Endodermal cell (in vitro differentiated cells): ENCODE data around the gene MGLL. TPM values are rescaled to one million over a fixed set of nuclear protein-coding genes. Genes with fewer than 3 reads are reported as not detected.

Source experiments
- DNase-seq: peaks from one replicate; pipeline ENCODE4 v3.0.0-alpha.2; 2017
- H3K27ac ChIP-seq: 2 replicates; pipeline ENCODE4 v1.5.1; 2013; ENCODE audit warnings: mild to moderate bottlenecking, low read depth, low read length, moderate library complexity
- H3K27me3 ChIP-seq: 2 replicates; pipeline ENCODE4 v1.6.1; 2013; ENCODE audit warnings: mild to moderate bottlenecking, low read length, moderate library complexity; ENCODE audit not compliant: insufficient read depth, control insufficient read depth, poor library complexity, severe bottlenecking
- H3K36me3 ChIP-seq: 2 replicates; pipeline ENCODE4 v1.7.0; 2013; ENCODE audit warnings: mild to moderate bottlenecking, low read length, moderate library complexity; ENCODE audit not compliant: control insufficient read depth, insufficient read depth
- H3K4me1 ChIP-seq: one replicate; pipeline ENCODE4 v1.7.0; 2013; ENCODE audit warnings: low read length; ENCODE audit not compliant: control insufficient read depth, insufficient read depth
- H3K4me3 ChIP-seq: 2 replicates; pipeline ENCODE4 v1.5.1; 2013; ENCODE audit warnings: mild to moderate bottlenecking, low read length, moderate library complexity
- H3K9ac ChIP-seq: 2 replicates; pipeline ENCODE4 v1.6.1; 2013; ENCODE audit warnings: mild to moderate bottlenecking, low read length, moderate library complexity; ENCODE audit not compliant: poor library complexity, severe bottlenecking; ENCODE audit errors: extremely low read depth
- H3K9me3 ChIP-seq: 2 replicates; pipeline ENCODE4 v1.6.1; 2013; ENCODE audit warnings: mild to moderate bottlenecking, low read length, moderate library complexity; ENCODE audit not compliant: control insufficient read depth
- H3K27ac Mint-ChIP-seq: 2 replicates; pipeline ENCODE4 v1.8.0; 2020; ENCODE audit warnings: mixed read lengths
- H3K27me3 Mint-ChIP-seq: 2 replicates; pipeline ENCODE4 v1.8.0; 2021; ENCODE audit warnings: mild to moderate bottlenecking, mixed read lengths; ENCODE audit not compliant: insufficient read depth
- H3K36me3 Mint-ChIP-seq: 2 replicates; pipeline ENCODE4 v1.8.0; 2020; ENCODE audit warnings: low read depth, mixed read lengths
- H3K4me1 Mint-ChIP-seq: 2 replicates; pipeline ENCODE4 v1.8.0; 2020; ENCODE audit warnings: mixed read lengths
- H3K4me3 Mint-ChIP-seq: 2 replicates; pipeline ENCODE4 v1.8.0; 2020; ENCODE audit warnings: mild to moderate bottlenecking, moderate library complexity, mixed read lengths
- H3K9me3 Mint-ChIP-seq: 2 replicates; pipeline ENCODE4 v1.8.0; 2020; ENCODE audit warnings: mild to moderate bottlenecking, mixed read lengths
- CTCF ChIP-seq: fragments of 200-600 bp; sonication (generic); conservative IDR thresholded peaks from 2 replicates; pipeline ENCODE4 v1.5.0; 2021; ENCODE audit warnings: antibody characterized with exemption, mild to moderate bottlenecking
- WGBS, 2 experiments: methylation state at CpG; one replicate each; pipeline versions ENCODE4 v1.1.5 to v1.1.7; 2013; ENCODE audit warnings: missing lambda C conversion rate in 2 of 2, mixed read lengths in 1 of 2; ENCODE audit not compliant: insufficient coverage in 1 of 2, insufficient read length in 1 of 2; 5-methylcytosine and 5-hydroxymethylcytosine counted together
- total RNA-seq, 2 donors: library from RNA; stranded (reverse); fragmentation: NEBNext Ultra II Directional in 1 of 2; extraction: Animal tissue kit (Norgen Biotek cat#: 25700) in 1 of 2; gene quantifications; 2 replicates in 1 of 2; 3 replicates in 1 of 2; pipeline ENCODE4 v1.2.1, GENCODE V29; 2021

The MGLL gene
- total RNA-seq, 2 donors from 2014 or later: 0.22 TPM; not detected in 1

DNA sequence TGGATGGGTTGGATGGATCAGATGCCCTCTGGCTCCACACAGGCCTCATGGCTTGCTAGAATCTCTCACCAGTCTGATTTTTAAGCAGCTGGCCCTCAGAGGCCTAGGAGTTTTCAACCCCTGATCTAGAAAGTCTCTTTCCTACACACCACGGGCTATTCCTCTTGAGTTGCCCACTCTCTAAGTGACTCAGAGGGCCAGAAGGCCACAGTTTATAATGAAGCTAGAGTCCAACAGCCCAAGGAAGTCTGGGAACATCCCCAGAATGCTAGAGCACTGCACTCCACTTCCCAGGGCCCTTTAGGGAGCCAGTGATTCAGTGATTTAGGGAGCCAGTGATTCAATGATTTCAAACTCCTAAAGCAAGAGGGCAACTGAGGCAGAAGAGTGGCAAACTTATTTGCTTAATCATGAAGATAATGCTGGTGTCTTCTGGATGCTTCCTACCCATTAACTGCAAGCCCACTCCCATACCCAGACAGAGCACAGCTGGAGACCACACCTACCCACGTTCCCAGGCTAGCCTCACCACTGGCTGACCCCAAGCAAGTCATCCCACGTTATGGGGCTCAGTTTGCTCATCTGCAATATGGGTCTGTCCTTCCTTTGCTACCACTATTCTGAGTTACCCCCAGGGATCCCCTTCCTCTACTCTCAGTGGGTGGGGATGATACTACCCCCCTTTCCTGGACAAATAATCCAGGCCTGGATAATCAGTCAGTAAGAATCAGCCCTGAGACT, 112.8 kb downstream of the MGLL start:
- Mint-ChIP-seq H3K27me3 (peaks cover 9% of the 10 kb centered on the region), H3K4me1 (peaks cover 26% of the 10 kb centered on the region), H3K36me3 (no peaks in the 10 kb centered on the region), H3K4me3 (no peak overlapping the region), H3K9me3 (peaks cover under 1% of the 10 kb centered on the region), H3K27ac (no peak overlapping the region)
- Histone ChIP-seq H3K9ac (no peak overlapping the region), H3K4me3 (no peak overlapping the region), H3K27ac (no peak overlapping the region), H3K36me3 (no peaks in the 10 kb centered on the region), H3K27me3 (peaks cover 5% of the 10 kb centered on the region), H3K9me3 (no peaks in the 10 kb centered on the region), H3K4me1 (peaks cover 3% of the 10 kb centered on the region)
- WGBS, 2 experiments: 75 to 88% methylated on average over 1 to 3 of the region's 3 CpGs
- peak; percentile 22 for DNase-seq
- TF ChIP-seq CTCF: no peak

GRCh38 chr3:127708837-127709236, 113.5 kb downstream of the MGLL start:
- 73 to 100% methylated on average over 1 to 2 of the region's 2 CpGs for WGBS, 2 experiments
- peaks cover 5% of the 10 kb centered on the region for H3K27me3 Mint-ChIP-seq

GRCh38 chr3:127707851-127708411, 114.4 kb downstream of the MGLL start:
- Histone ChIP-seq H3K36me3 (no peaks in the 10 kb centered on the region), H3K27ac (peak overlapping the region; percentile 1), H3K9ac (no peak overlapping the region), H3K27me3 (peaks cover 5% of the 10 kb centered on the region), H3K4me1 (no peaks in the 10 kb centered on the region), H3K4me3 (no peak overlapping the region), H3K9me3 (no peaks in the 10 kb centered on the region)
- H3K4me3 Mint-ChIP-seq: no peak overlapping the region
- no peaks in the 10 kb centered on the region for H3K36me3 Mint-ChIP-seq
- TF ChIP-seq CTCF: no peak
- 73 to 76% methylated on average over 12 to 13 of the region's 13 CpGs for WGBS, 2 experiments
- no peak overlapping the region for H3K27ac Mint-ChIP-seq
- H3K4me1 Mint-ChIP-seq: peaks cover 19% of the 10 kb centered on the region
- peaks cover 5% of the 10 kb centered on the region for H3K27me3 Mint-ChIP-seq
- peaks cover 13% of the 10 kb centered on the region for H3K9me3 Mint-ChIP-seq
- peak; percentile 45 for DNase-seq

More at GRCh38 chr3:127708837-127709236, 113.5 kb downstream of the MGLL start:
- Histone ChIP-seq H3K27ac (no peak overlapping the region), H3K9me3 (no peaks in the 10 kb centered on the region), H3K36me3 (no peaks in the 10 kb centered on the region), H3K4me1 (no peaks in the 10 kb centered on the region), H3K4me3 (no peak overlapping the region), H3K27me3 (peaks cover 5% of the 10 kb centered on the region), H3K9ac (no peak overlapping the region)
- Mint-ChIP-seq H3K4me3 (no peak overlapping the region), H3K36me3 (no peaks in the 10 kb centered on the region), H3K4me1 (peaks cover 20% of the 10 kb centered on the region), H3K9me3 (peaks cover 7% of the 10 kb centered on the region), H3K27ac (no peak overlapping the region)
- no peak for DNase-seq
- no peak for TF ChIP-seq CTCF
